Right renal cortex interstitium (tissue), 3 donors: ENCODE data around the gene CAMKMT. TPM values are rescaled to one million over a fixed set of nuclear protein-coding genes. Genes with fewer than 3 reads are reported as not detected.
"Not testable (repeated sequence)": the region's sequence is repeated elsewhere in the genome, so short reads cannot be mapped to it uniquely, and the experiment has no call there.

Experiments used
- DNase-seq, 3 donors: peaks; one replicate each; pipeline ENCODE4 v3.0.0-alpha.2; 2013; ENCODE audit warnings: low read depth in 3 of 3, low spot score in 2 of 3
- polyA plus RNA-seq, 3 donors: library from polyadenylated mRNA; unstranded; fragments of 120-200 nt; gene quantifications; one replicate each; pipeline ENCODE4 v1.2.1, GENCODE V29; 2013; ENCODE audit not compliant: insufficient read length in 3 of 3

Gene CAMKMT
- polyA plus RNA-seq, 3 donors, result 13.8 to 16.7 (median 16.3) TPM

GRCh38 chr2:44580875-44581515 is 219.2 kb downstream of the CAMKMT start:
- DNase-seq, result no peak

GRCh38 chr2:44582363-44583008 is 220.7 kb downstream of the CAMKMT start:
- DNase-seq, result no peak

GRCh38 chr2:44595615-44596014 is 233.9 kb downstream of the CAMKMT start:
- not testable (repeated sequence) for DNase-seq

GRCh38 chr2:44596537-44597320 is 235.0 kb downstream of the CAMKMT start:
- no peak for DNase-seq

- DNase-seq, result no peak
Measured at GRCh38 chr2:44598330-44599119, 236.8 kb downstream of the CAMKMT start.

GRCh38 chr2:44599130-44599529 is 237.4 kb downstream of the CAMKMT start:
- DNase-seq, result no peak

- DNase-seq, result no peak
Measured at GRCh38 chr2:44602446-44602845, 240.7 kb downstream of the CAMKMT start.

- DNase-seq, result no peak
Measured at GRCh38 chr2:44605511-44605910, 243.8 kb downstream of the CAMKMT start.

GRCh38 chr2:44612276-44612675 is 250.5 kb downstream of the CAMKMT start:
- no peak for DNase-seq

GRCh38 chr2:44614940-44615339 is 253.2 kb downstream of the CAMKMT start:
- DNase-seq, result no peak

- DNase-seq, result no peak
Measured at GRCh38 chr2:44615950-44616518, 254.3 kb downstream of the CAMKMT start.

GRCh38 chr2:44616667-44617155 is 255.0 kb downstream of the CAMKMT start:
- DNase-seq, result no peak

- no peak for DNase-seq
Measured at GRCh38 chr2:44618251-44619023, 256.7 kb downstream of the CAMKMT start.

GRCh38 chr2:44620189-44620990 is 258.6 kb downstream of the CAMKMT start:
- DNase-seq, result no peak

GRCh38 chr2:44623622-44624351 is 262.0 kb downstream of the CAMKMT start:
- no peak for DNase-seq

- no peak for DNase-seq
Measured at GRCh38 chr2:44628297-44628696, 266.6 kb downstream of the CAMKMT start.

GRCh38 chr2:44632931-44633689 is 271.4 kb downstream of the CAMKMT start:
- no peak for DNase-seq
